Measurements from ENCODE around the gene GRIK2. TPM values are rescaled to one million over a fixed set of nuclear protein-coding genes. Genes with fewer than 3 reads are reported as not detected.
"Not testable (repeated sequence)": the region's sequence is repeated elsewhere in the genome, so short reads cannot be mapped to it uniquely, and the experiment has no call there.

Gene GRIK2
- total and polyA plus RNA-seq, 11 donors = 0.33 to 7.0 (median 3.9) TPM

DNA sequence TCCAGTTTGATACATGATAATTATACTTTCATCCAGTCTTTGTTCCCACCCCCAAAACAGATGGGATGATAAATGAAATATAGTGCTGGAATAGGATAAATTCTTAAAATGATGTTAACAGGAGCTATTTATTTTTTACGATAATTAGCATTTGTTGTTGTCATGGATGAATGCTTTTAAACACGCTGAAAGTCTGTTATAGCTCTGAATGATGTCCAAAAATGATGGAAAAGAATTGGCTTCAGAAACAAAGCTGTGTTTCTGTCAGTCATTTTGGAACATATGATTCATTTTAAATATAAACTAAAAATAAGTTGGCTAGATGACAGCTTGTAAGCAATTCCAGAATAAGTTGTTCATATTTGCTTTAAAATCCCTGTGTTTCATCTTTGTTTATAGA is 237.4 kb downstream of the GRIK2 start:
- H3K4me3 ChIP-seq = no peak overlapping the region
- intact Hi-C loops (cut with DNase I) = no loop called here
- no peaks in the 10 kb centered on the region for H3K36me3 ChIP-seq
- H3K27me3 ChIP-seq = no peaks in the 10 kb centered on the region
- H3K9me3 ChIP-seq = no peaks in the 10 kb centered on the region
- ATAC-seq = no peak
- no peak for DNase-seq
- no peak overlapping the region for H3K27ac ChIP-seq
- TF ChIP-seq, protein P1, sequence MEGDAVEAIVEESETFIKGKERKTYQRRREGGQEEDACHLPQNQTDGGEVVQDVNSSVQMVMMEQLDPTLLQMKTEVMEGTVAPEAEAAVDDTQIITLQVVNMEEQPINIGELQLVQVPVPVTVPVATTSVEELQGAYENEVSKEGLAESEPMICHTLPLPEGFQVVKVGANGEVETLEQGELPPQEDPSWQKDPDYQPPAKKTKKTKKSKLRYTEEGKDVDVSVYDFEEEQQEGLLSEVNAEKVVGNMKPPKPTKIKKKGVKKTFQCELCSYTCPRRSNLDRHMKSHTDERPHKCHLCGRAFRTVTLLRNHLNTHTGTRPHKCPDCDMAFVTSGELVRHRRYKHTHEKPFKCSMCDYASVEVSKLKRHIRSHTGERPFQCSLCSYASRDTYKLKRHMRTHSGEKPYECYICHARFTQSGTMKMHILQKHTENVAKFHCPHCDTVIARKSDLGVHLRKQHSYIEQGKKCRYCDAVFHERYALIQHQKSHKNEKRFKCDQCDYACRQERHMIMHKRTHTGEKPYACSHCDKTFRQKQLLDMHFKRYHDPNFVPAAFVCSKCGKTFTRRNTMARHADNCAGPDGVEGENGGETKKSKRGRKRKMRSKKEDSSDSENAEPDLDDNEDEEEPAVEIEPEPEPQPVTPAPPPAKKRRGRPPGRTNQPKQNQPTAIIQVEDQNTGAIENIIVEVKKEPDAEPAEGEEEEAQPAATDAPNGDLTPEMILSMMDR (IDR thresholded peaks at IDR 0.05) = no peak
- TF ChIP-seq POLR2A (IDR thresholded peaks at IDR 0.05) = no peak
- 60 to 80% (median 77%) methylated on average over 2 of the region's 2 CpGs for WGBS, 4 donors
- no peaks in the 10 kb centered on the region for H3K4me1 ChIP-seq

DNA sequence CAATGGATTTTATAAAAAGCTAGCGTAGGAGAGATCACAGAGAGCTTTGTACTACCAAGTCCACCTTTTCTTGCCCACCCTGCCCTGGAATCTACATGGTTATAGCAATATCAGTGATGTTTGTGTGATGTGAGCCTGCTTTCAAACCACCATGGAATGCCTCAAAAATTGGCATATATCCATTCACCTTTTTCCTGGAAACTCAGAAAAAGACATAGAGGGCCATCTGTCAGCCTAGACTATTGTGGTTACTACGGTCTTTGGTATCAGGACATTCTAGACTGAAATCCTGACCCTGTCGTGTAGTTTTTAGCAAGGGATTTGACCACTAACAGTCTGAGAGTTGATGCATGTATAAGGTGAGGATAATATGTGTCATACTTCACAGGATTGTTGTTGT is 239.6 kb downstream of the GRIK2 start:
- Histone ChIP-seq H3K27ac (no peak overlapping the region), H3K36me3 (no peaks in the 10 kb centered on the region), H3K9me3 (no peaks in the 10 kb centered on the region), H3K4me3 (no peak overlapping the region), H3K4me1 (no peaks in the 10 kb centered on the region), H3K27me3 (no peaks in the 10 kb centered on the region)
- intact Hi-C loops (cut with DNase I) = no loop called here
- DNase-seq = no peak
- TF ChIP-seq, protein P1 (IDR thresholded peaks at IDR 0.05) = no peak
- no peak for TF ChIP-seq POLR2A (IDR thresholded peaks at IDR 0.05)
- ATAC-seq = no peak
- WGBS, 4 donors = 72 to 80% (median 77%) methylated on average over 3 of the region's 3 CpGs

DNA sequence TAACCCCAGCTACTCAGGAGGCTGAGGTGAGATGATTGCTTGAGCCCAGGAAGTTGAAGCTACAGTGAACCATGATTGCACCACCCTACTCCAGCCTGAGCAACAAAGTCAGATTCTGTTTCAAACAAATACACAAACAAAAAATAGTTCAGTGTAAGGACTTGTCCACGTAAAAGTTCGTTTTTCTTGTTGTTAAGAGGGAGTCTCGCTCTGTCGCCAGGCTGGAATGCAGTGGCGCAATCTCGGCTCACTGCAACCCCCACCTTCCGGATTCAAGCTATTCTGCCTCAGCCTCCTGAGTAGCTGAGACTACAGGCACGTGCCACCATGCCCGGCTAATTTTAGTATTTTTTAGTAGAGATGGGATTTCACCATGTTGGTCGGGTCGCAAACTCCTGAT is 245.4 kb downstream of the GRIK2 start:
- ATAC-seq; intact Hi-C loops (cut with DNase I); H3K4me1 ChIP-seq; H3K27ac ChIP-seq; H3K36me3 ChIP-seq; DNase-seq; H3K27me3 ChIP-seq; H3K9me3 ChIP-seq; H3K4me3 ChIP-seq: not testable (repeated sequence)
- WGBS, 4 donors = 83 to 92% (median 88%) methylated on average over 11 of the region's 11 CpGs

DNA sequence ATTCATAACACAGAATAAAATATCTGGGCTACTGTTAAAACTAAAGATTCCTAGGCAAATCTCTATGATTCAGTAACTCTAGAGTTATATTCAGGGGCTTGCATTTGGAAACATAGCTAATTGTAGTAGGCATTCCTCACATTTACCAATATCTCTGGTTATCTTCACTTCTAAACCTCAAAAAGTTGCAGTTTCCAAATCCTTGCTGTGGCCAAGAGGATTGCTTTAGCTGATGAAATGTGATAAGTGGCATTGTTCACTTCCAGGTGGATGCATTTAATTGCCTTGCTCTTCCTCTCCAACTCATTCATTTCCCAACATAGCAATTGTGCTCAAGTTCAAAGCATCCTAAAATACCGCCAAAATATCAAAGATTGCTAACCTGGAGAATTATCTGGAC is 246.6 kb downstream of the GRIK2 start:
- DNase-seq (no peak), ATAC-seq (no peak)
- Histone ChIP-seq H3K36me3 (no peaks in the 10 kb centered on the region), H3K4me3 (no peak overlapping the region), H3K4me1 (no peaks in the 10 kb centered on the region), H3K9me3 (no peaks in the 10 kb centered on the region), H3K27ac (no peak overlapping the region), H3K27me3 (no peaks in the 10 kb centered on the region)
- 58 to 71% (median 59%) methylated on average over 1 of the region's 1 CpG for WGBS, 4 donors
- intact Hi-C loops (cut with DNase I) = no loop called here
- TF ChIP-seq, protein P1 (IDR thresholded peaks at IDR 0.05) = no peak
- TF ChIP-seq POLR2A (IDR thresholded peaks at IDR 0.05) = no peak

DNA sequence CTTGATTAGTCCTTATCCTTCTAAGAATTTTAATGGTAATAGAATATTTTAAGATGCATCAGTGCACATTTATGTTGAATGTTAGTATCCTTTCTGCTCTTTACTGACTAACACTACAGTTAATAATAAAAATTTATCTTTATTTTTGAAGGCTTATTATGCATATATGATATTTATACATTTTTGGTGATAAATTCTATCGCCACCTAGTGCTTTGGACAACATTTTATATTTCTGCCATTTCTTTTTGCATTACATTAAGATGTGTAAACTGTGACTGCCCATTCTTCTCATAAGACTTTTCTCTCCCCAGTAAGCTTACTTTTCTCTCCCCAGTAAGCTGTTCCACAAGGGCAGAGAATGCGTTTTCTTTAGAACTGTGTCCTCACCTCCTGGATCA is 252.3 kb downstream of the GRIK2 start:
- H3K4me3 ChIP-seq = no peak overlapping the region
- ATAC-seq (no peak), DNase-seq (no peak)
- no peaks in the 10 kb centered on the region for H3K9me3 ChIP-seq
- H3K27ac ChIP-seq = no peak overlapping the region
- TF ChIP-seq POLR2A (IDR thresholded peaks at IDR 0.05) = no peak
- intact Hi-C loops (cut with DNase I) = no loop called here
- no peaks in the 10 kb centered on the region for H3K27me3 ChIP-seq
- H3K4me1 ChIP-seq = no peaks in the 10 kb centered on the region
- no peaks in the 10 kb centered on the region for H3K36me3 ChIP-seq
- WGBS, 4 donors = 81 to 87% (median 83%) methylated on average over 2 of the region's 2 CpGs

All from heart left ventricle (tissue), 16 donors.